SK-N-SH (cell line): ENCODE results near the gene COL21A1. TPM values are rescaled to one million over a fixed set of nuclear protein-coding genes. Genes with fewer than 3 reads are reported as not detected.

ENCODE experiments used
- CTCF ChIA-PET: fragments of 300-600, 350-600 bp; formaldehyde crosslinking; extraction: SDS; loops from one replicate; lab custom pipeline; 2021; lab: Yijun Ruan, JAX
- POLR2A ChIA-PET: fragments of 350-600 bp; sonication (Branson Sonifier 250); formaldehyde crosslinking; extraction: SDS; loops from one replicate; lab custom pipeline; 2020; ENCODE audit warnings: antibody characterized with exemption, inconsistent platforms; lab: Yijun Ruan, JAX
- DNase-seq: peaks from one replicate; pipeline ENCODE4 v3.0.0; 2012
- H2AFZ ChIP-seq: fragments of 200-600 bp; sonication (generic); 2 replicates; pipeline ENCODE4 v1.8.1; 2016; ENCODE audit warnings: antibody characterized with exemption, mild to moderate bottlenecking, low read depth
- H3F3A ChIP-seq: fragments of 200-600 bp; sonication (generic); replicated peaks from 2 replicates; pipeline ENCODE3; 2016; ENCODE audit warnings: antibody characterized with exemption, mild to moderate bottlenecking; ENCODE audit not compliant: insufficient read depth
- H3K27ac ChIP-seq, 2 experiments: fragments of 200-500 bp in 1 of 2; fragments of 200-600 bp in 1 of 2; sonication (Bioruptor generic) in 1 of 2; sonication (generic), shearing (Covaris generic) in 1 of 2; 2 replicates each; pipeline versions ENCODE4 v1.5.1 to v1.6.1; 2014 to 2016; ENCODE audit warnings: low read depth in 2 of 2, inconsistent platforms in 1 of 2, low read length in 1 of 2, mild to moderate bottlenecking in 1 of 2, mixed read lengths in 1 of 2
- H3K27me3 ChIP-seq: fragments of 200-600 bp; sonication (generic), shearing (Covaris generic); 2 replicates; pipeline ENCODE4 v1.6.1; 2016; ENCODE audit warnings: mixed run types; ENCODE audit not compliant: insufficient read depth
- H3K36me3 ChIP-seq, 2 experiments: fragments of 200-500 bp in 1 of 2; fragments of 200-600 bp in 1 of 2; sonication (Bioruptor generic) in 1 of 2; sonication (generic) in 1 of 2; replicated peaks in 1 of 2; 2 replicates each; pipeline versions ENCODE3 to v1.5.1; 2014 to 2016; ENCODE audit warnings: low read length in 1 of 2, mild to moderate bottlenecking in 1 of 2; ENCODE audit not compliant: insufficient read depth in 2 of 2, control insufficient read depth in 1 of 2
- H3K4me1 ChIP-seq, 2 experiments: fragments of 200-500 bp in 1 of 2; fragments of 200-600 bp in 1 of 2; sonication (Bioruptor generic) in 1 of 2; sonication (generic), shearing (Covaris generic) in 1 of 2; 2 replicates each; pipeline versions ENCODE4 v1.5.1 to v1.6.1; 2014 to 2016; ENCODE audit warnings: low read depth in 1 of 2, low read length in 1 of 2, mixed run types in 1 of 2; ENCODE audit not compliant: insufficient read depth in 2 of 2, control insufficient read depth in 1 of 2
- H3K4me2 ChIP-seq: fragments of 200-600 bp; sonication (generic), shearing (Covaris generic); 2 replicates; pipeline ENCODE4 v1.6.1; 2017; ENCODE audit warnings: mixed run types
- H3K4me3 ChIP-seq, 2 experiments: fragments of 200-500 bp in 1 of 2; fragments of 200-600 bp in 1 of 2; sonication (Bioruptor generic) in 1 of 2; sonication (generic), shearing (Covaris generic) in 1 of 2; 2 replicates each; pipeline versions ENCODE4 v1.5.1 to v1.8.1; 2014 to 2016; ENCODE audit warnings: low read depth in 2 of 2, inconsistent platforms in 1 of 2, low read length in 1 of 2, mild to moderate bottlenecking in 1 of 2, mixed read lengths in 1 of 2, moderate library complexity in 1 of 2
- H3K79me2 ChIP-seq: fragments of 200-600 bp; sonication (generic); 2 replicates; pipeline ENCODE4 v1.8.1; 2017; ENCODE audit warnings: mild to moderate bottlenecking; ENCODE audit not compliant: insufficient read depth
- H3K9ac ChIP-seq: fragments of 200-600 bp; sonication (generic); 2 replicates; pipeline ENCODE4 v1.6.1; 2017; ENCODE audit warnings: mixed run types
- H3K9me2 ChIP-seq: fragments of 200-600 bp; sonication (generic); 2 replicates; pipeline ENCODE4 v1.6.1; 2017; ENCODE audit warnings: mixed run types
- H3K9me3 ChIP-seq: fragments of 200-600 bp; sonication (generic); 2 replicates; pipeline ENCODE4 v1.6.1; 2017; ENCODE audit warnings: mixed run types, mild to moderate bottlenecking, moderate library complexity
- H4K20me1 ChIP-seq: fragments of 200-600 bp; sonication (generic); 2 replicates; pipeline ENCODE4 v1.6.1; 2017; ENCODE audit warnings: mild to moderate bottlenecking, mixed run types; ENCODE audit not compliant: insufficient read depth
- CTCF ChIP-seq: fragments of 200-600 bp; sonication (generic); IDR thresholded peaks from 2 replicates; pipeline ENCODE4 v1.6.1; 2017; ENCODE audit warnings: antibody characterized with exemption, mild to moderate bottlenecking, moderate library complexity
- ELF1 ChIP-seq: IDR thresholded peaks from 2 replicates; pipeline ENCODE4 v1.4.0; 2012
- FOSL2 ChIP-seq: IDR thresholded peaks from 2 replicates; pipeline ENCODE4 v1.4.0; 2012; ENCODE audit warnings: low read depth, mild to moderate bottlenecking, moderate library complexity, borderline replicate concordance
- GATA2 ChIP-seq: sonication (generic); formaldehyde crosslinking; IDR thresholded peaks from 2 replicates; pipeline ENCODE4 v1.5.0; 2020; ENCODE audit warnings: mild to moderate bottlenecking, missing genetic modification reagents
- IRF3 ChIP-seq: fragments of 150-350 bp; IDR thresholded peaks from 2 replicates; pipeline ENCODE4 v1.6.1; 2016; ENCODE audit warnings: mild to moderate bottlenecking, low read depth, low read length
- JUND ChIP-seq: IDR thresholded peaks from 2 replicates; pipeline ENCODE4 v1.4.0; 2012
- MXI1 ChIP-seq: IDR thresholded peaks from 2 replicates; pipeline ENCODE4 v1.6.1; 2012; ENCODE audit warnings: mild to moderate bottlenecking, low read depth, low read length, improper control_type of control experiment
- RAD21 ChIP-seq: IDR thresholded peaks from 2 replicates; pipeline ENCODE4 v1.6.1; 2012; ENCODE audit warnings: mild to moderate bottlenecking, low read length
- RFX5 ChIP-seq: IDR thresholded peaks from 2 replicates; pipeline ENCODE4 v1.6.1; 2012; ENCODE audit warnings: mild to moderate bottlenecking, improper control_type of control experiment, low read length
- SMC3 ChIP-seq: IDR thresholded peaks from 2 replicates; pipeline ENCODE4 v1.6.1; 2012; ENCODE audit warnings: low read depth, low read length, improper control_type of control experiment
- TCF12 ChIP-seq: IDR thresholded peaks from 2 replicates; pipeline ENCODE4 v1.4.0; 2012
- TEAD4 ChIP-seq: IDR thresholded peaks from 2 replicates; pipeline ENCODE4 v1.4.0; 2012; ENCODE audit warnings: mild to moderate bottlenecking, borderline replicate concordance; ENCODE audit not compliant: insufficient read depth
- USF2 ChIP-seq: fragments of 150-350 bp; IDR thresholded peaks from 2 replicates; pipeline ENCODE4 v1.6.1; 2017; ENCODE audit warnings: antibody characterized with exemption, low read length, low read depth, borderline replicate concordance
- YY1 ChIP-seq: IDR thresholded peaks from 2 replicates; pipeline ENCODE4 v1.4.0; 2012; ENCODE audit warnings: low read depth, mild to moderate bottlenecking
- ZBTB33 ChIP-seq: IDR thresholded peaks from 2 replicates; pipeline ENCODE4 v1.4.0; 2012; ENCODE audit warnings: low read depth, borderline replicate concordance
- WGBS: methylation state at CpG from one replicate; pipeline ENCODE4 v1.1.6; 2017; ENCODE audit warnings: low lambda C conversion rate; 5-methylcytosine and 5-hydroxymethylcytosine counted together
- polyA plus RNA-seq, 3 experiments: library from polyadenylated mRNA; depleted of rRNA; stranded (reverse); fragments of >200 nt; gene quantifications; 2 replicates each; pipeline ENCODE4 v1.2.3, GENCODE V29; 2012

The COL21A1 gene
- polyA plus RNA-seq (2012; rRNA removed): 0.07 and 0.19 TPM in 2 replicates
- polyA plus RNA-seq (2012; cell fraction: cytosol; rRNA removed): 0.14 and 0.18 TPM in 2 replicates
- polyA plus RNA-seq (2012; cell fraction: nucleus; rRNA removed): 0.20 and 0.42 TPM in 2 replicates

GRCh38 chr6:56246881-56247653 is at the start of gene COL21A1:
Gene COL21A1 (minus strand): TSS chr6:56247580. CDS start chr6:56182618, 64,962 bp downstream.
- no peak within 1 kb of the TSS; a peak in 1 of 4 replicates for H3K27ac ChIP-seq

GRCh38 chr6:56293781-56294180 is 46.4 kb upstream of the COL21A1 start:
- Histone ChIP-seq H3K4me2 (no peak overlapping the region), H3K9ac (no peak overlapping the region), H4K20me1 (no peaks in the 10 kb centered on the region), H3K27ac (no peak overlapping the region), H3K4me3 (no peak overlapping the region), H3K9me2 (no peaks in the 10 kb centered on the region), H3K79me2 (no peaks in the 10 kb centered on the region), H2AFZ (no peak overlapping the region), H3K4me1 (no peaks in the 10 kb centered on the region; a peak in 1 of 4 replicates)
- ChIA-PET POLR2A (no interaction called here), CTCF (interaction anchor here (1.3 to 5.7 kb wide), 8 partner anchors 15 to 1017 kb away, joined by 4 to 55 read pairs (median 8); no protein-coding TSS in a partner anchor)
- TF ChIP-seq YY1 (no peak), RAD21 (no peak), JUND (no peak), FOSL2 (no peak), TCF12 (no peak), MXI1 (no peak), ZBTB33 (no peak), USF2 (no peak), ELF1 (no peak), IRF3 (no peak), TEAD4 (no peak), RFX5 (no peak), GATA2 (CRISPR knock-in tag) (no peak), SMC3 (no peak)
- TF ChIP-seq, all 33 proteins: peak for 0
- H3K27me3 ChIP-seq: peaks cover 9% of the 10 kb centered on the region
- 27% methylated on average over 3 of the region's 3 CpGs for WGBS
- DNase-seq: no peak
- H3K9me3 ChIP-seq: 0 out of 2 replicates have a peak, but pooled peaks cover 5% of the 10 kb centered on the region
- H3F3A ChIP-seq: no peaks in the 10 kb centered on the region
- no peaks in the 10 kb centered on the region for H3K36me3 ChIP-seq

More at GRCh38 chr6:56246881-56247653, at the start of gene COL21A1:
- WGBS: 46% methylated on average over 18 of the region's 36 CpGs
- H3K27me3 ChIP-seq: peaks cover 12% of the 10 kb centered on the region; the same call in 1 of the 2 replicates
- H4K20me1 ChIP-seq: no peaks in the 10 kb centered on the region
- ChIA-PET POLR2A (no interaction called here), CTCF (no interaction called here)
- peak; percentile 15 for DNase-seq
- no peaks in the 10 kb centered on the region for H3F3A ChIP-seq
- H3K9ac ChIP-seq: no peak within 1 kb of the TSS
- TF ChIP-seq YY1 (no peak), CTCF (peak; percentile 8; the same call in 1 of the 2 replicates)
- H2AFZ ChIP-seq: no peak within 1 kb of the TSS
- no peaks in the 10 kb centered on the region for H3K79me2 ChIP-seq
- H3K4me2 ChIP-seq: no peak within 1 kb of the TSS
- no peaks in the 10 kb centered on the region for H3K9me3 ChIP-seq
- H3K9me2 ChIP-seq: no peaks in the 10 kb centered on the region
- H3K36me3 ChIP-seq: no peaks in the 10 kb centered on the region
- no peak within 1 kb of the TSS for H3K4me3 ChIP-seq
- H3K4me1 ChIP-seq: no peaks in the 10 kb centered on the region; a peak in 1 of 4 replicates
